ENCODE data around the gene LTC4S. TPM values are rescaled to one million over a fixed set of nuclear protein-coding genes. Genes with fewer than 3 reads are reported as not detected.
A peak's percentile ranks its signal among the peaks of the same experiment; 100 is the strongest.

LTC4S gene
- total RNA-seq, 2 experiments from 2014 or later, result 0.39 to 0.42 TPM

DNA sequence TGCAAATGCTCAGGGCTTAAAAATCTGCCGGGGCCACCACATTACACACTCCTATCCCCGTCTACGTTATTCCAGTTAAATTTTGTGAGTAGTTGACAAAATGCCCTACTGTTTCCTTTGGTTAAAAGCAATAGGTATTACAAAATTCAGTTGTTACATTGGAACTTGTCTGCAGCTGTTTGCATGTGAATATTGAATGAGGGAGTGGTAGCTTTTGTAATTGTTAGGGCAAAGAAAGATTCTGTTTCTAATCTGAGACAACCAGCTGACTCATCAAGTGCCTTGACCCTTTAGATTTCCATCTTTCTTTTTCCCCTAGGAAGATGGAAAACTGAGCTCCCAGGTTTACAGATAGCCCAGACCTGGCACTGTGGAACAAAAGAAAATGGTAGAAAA, 31.0 kb upstream of the LTC4S start:
- CTCF ChIA-PET, result interaction anchor here (0.6 to 2.6 kb wide), 26 partner anchors 8 to 528 kb away, joined by 3 to 14 read pairs (median 6); partner anchors contain the start of gene MAML1
- ATAC-seq, result no peak
- Mint-ChIP-seq H3K9me3 (ENCODE audit: low read depth) (no peaks in the 10 kb centered on the region), H3K27ac (no peak overlapping the region), H3K4me1 (peaks cover 76% of the 10 kb centered on the region), H3K36me3 (ENCODE audit: low read depth) (peaks cover 27% of the 10 kb centered on the region), H3K27me3 (no peaks in the 10 kb centered on the region), H3K4me3 (no peak overlapping the region)
- intact Hi-C loops (cut with DNase I, micrococcal nuclease), result loop anchor here (1.0 to 2.0 kb wide), 4 partner anchors 34 to 328 kb away; no protein-coding TSS in a partner anchor
- no peak for DNase-seq
- POLR2A ChIA-PET, result interaction anchor here (0.6 to 1.1 kb wide), 3 partner anchors 139 to 530 kb away, joined by 3 to 9 read pairs (median 5); partner anchors contain the start of gene HNRNPH1

DNA sequence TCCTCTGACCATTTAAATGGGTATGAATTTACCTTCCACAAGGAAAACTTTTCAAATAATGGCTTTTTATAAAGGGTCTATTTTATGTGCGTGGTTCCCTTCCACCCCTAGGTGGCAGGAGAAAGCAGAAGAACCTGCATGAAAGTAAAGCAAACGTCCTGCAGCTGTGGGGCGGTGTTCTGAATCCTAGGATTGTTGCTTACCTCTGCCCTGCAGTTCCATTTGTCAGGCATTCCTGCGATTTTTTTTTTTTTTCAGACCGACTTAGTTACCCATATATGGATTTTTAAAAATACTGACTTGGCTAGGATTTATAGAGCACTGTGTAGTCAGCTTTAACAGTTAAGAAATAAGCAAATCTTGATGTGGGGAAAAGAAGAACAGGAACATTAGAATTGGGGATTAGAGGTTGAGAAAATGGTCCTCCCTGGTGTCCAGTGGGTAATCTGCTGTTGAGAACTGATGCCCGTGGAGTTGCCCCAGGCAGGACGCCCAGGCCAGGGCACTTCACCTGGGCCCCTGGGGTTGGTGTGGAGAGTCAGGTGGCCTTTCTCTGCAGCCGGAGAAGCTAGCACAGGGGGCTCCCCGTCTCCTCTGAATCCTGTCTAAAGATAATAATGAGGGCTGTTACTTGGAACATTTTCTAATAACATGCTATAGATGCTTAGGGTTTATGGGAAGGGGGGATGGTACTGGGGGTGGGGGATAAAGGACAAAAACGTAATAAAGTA, 30.4 kb upstream of the LTC4S start:
- CTCF ChIA-PET, result interaction anchor here (0.6 to 2.6 kb wide), 31 partner anchors 8 to 527 kb away, joined by 3 to 14 read pairs (median 4); partner anchors contain the start of gene MAML1
- DNase-seq (peak; percentile 70), ATAC-seq (peak; percentile 30)
- Mint-ChIP-seq H3K27me3 (no peaks in the 10 kb centered on the region), H3K27ac (no peak overlapping the region), H3K4me3 (no peak overlapping the region), H3K4me1 (peaks cover 79% of the 10 kb centered on the region), H3K36me3 (ENCODE audit: low read depth) (peaks cover 31% of the 10 kb centered on the region), H3K9me3 (ENCODE audit: low read depth) (no peaks in the 10 kb centered on the region)
- POLR2A ChIA-PET, result interaction anchor here (0.6 to 0.7 kb wide), 2 partner anchors 150 to 530 kb away, joined by 5 to 9 read pairs; no protein-coding TSS in a partner anchor
- intact Hi-C loops (cut with DNase I, micrococcal nuclease), result loop anchor here (1.0 to 2.0 kb wide), 4 partner anchors 33 to 327 kb away; no protein-coding TSS in a partner anchor

DNA sequence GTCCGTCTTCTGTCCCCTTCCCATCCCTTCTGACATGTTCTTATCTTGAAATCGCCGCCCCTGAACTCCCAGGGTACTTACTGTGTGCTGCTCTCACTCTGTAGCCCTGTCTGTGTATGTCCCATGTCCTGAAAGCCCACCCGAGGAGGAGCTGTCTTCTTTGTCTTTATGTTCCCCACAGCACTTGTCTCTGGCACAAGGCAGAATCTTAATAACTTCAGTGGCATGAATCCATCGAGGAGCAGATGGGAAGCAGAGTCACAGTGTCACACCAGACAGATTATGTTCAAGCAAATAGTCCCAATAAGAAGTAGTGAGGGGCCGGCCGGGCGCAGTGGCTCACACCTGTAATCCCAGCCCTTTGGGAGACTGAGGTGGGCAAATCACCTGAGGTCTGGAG, 29.7 kb upstream of the LTC4S start:
- DNase-seq (no peak), ATAC-seq (no peak)
- CTCF ChIA-PET, result interaction anchor here (0.6 to 2.6 kb wide), 13 partner anchors 9 to 327 kb away, joined by 3 to 14 read pairs (median 4); partner anchors contain the start of gene MAML1
- Mint-ChIP-seq H3K4me1 (peaks cover 81% of the 10 kb centered on the region), H3K27ac (no peak overlapping the region), H3K27me3 (no peaks in the 10 kb centered on the region), H3K4me3 (no peak overlapping the region), H3K36me3 (ENCODE audit: low read depth) (peaks cover 31% of the 10 kb centered on the region), H3K9me3 (ENCODE audit: low read depth) (no peaks in the 10 kb centered on the region)
- intact Hi-C loops (cut with DNase I, micrococcal nuclease), result no loop called here
- POLR2A ChIA-PET, result no interaction called here

DNA sequence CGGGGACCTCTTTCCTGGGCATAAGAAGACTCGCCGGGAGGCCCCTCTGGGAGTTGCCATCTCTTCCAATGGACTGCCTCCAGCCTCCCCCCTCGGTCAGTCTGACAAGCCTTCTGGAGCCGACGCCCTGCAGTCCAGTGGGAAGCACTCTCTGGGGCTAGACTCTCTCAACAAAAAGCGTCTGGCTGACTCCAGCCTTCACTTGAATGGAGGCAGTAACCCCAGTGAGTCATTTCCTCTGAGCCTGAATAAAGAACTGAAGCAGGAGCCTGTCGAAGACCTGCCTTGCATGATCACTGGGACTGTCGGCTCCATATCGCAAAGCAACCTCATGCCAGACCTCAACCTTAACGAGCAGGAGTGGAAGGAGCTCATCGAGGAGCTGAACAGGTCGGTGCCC, 28.4 kb upstream of the LTC4S start:
- ATAC-seq (peak; percentile 23), DNase-seq (no peak)
- H3K27ac Mint-ChIP-seq, result peak overlapping the region; percentile 64
- H3K4me3 Mint-ChIP-seq, result no peak overlapping the region
- ChIA-PET CTCF (interaction anchor here (0.8 kb wide), 1 partner anchor 322 kb away, joined by 3 read pairs; no protein-coding TSS in a partner anchor), POLR2A (interaction anchor here (0.6 kb wide), 1 partner anchor 57 kb away, joined by 3 read pairs; no protein-coding TSS in a partner anchor)
- no peaks in the 10 kb centered on the region for H3K9me3 Mint-ChIP-seq (ENCODE audit: low read depth)
- no peaks in the 10 kb centered on the region for H3K27me3 Mint-ChIP-seq
- H3K4me1 Mint-ChIP-seq, result peaks cover 68% of the 10 kb centered on the region
- peaks cover 38% of the 10 kb centered on the region for H3K36me3 Mint-ChIP-seq (ENCODE audit: low read depth)
- intact Hi-C loops (cut with DNase I, micrococcal nuclease), result no loop called here

DNA sequence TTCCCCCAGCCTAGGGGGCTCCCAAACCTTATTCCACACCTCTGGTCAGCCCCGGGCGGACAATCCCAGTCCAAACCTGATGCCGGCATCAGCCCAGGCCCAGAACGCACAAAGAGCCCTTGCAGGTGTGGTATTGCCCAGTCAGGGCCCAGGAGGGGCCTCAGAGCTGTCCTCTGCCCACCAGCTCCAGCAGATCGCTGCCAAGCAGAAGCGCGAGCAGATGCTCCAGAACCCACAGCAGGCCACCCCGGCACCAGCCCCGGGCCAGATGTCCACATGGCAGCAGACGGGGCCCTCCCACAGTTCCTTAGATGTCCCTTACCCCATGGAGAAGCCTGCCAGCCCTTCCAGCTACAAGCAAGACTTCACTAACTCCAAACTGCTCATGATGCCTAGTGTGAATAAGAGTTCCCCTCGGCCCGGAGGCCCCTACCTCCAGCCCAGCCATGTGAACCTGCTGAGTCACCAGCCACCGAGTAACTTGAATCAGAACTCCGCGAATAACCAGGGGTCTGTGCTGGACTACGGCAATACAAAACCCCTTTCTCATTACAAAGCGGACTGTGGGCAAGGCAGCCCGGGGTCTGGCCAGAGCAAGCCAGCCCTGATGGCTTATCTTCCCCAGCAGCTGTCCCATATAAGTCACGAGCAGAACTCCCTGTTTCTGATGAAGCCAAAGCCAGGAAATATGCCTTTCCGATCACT, 27.6 kb upstream of the LTC4S start:
- H3K4me3 Mint-ChIP-seq, result no peak overlapping the region
- ATAC-seq (no peak), DNase-seq (no peak)
- intact Hi-C loops (cut with DNase I, micrococcal nuclease), result no loop called here
- peaks cover 62% of the 10 kb centered on the region for H3K4me1 Mint-ChIP-seq
- H3K27ac Mint-ChIP-seq, result no peak overlapping the region
- ChIA-PET CTCF (interaction anchor here (0.7 to 0.8 kb wide), 3 partner anchors 12 to 321 kb away, joined by 3 read pairs; no protein-coding TSS in a partner anchor), POLR2A (interaction anchor here (0.6 kb wide), 1 partner anchor 56 kb away, joined by 3 read pairs; no protein-coding TSS in a partner anchor)
- peaks cover 44% of the 10 kb centered on the region for H3K36me3 Mint-ChIP-seq (ENCODE audit: low read depth)
- no peaks in the 10 kb centered on the region for H3K27me3 Mint-ChIP-seq
- no peaks in the 10 kb centered on the region for H3K9me3 Mint-ChIP-seq (ENCODE audit: low read depth)

DNA sequence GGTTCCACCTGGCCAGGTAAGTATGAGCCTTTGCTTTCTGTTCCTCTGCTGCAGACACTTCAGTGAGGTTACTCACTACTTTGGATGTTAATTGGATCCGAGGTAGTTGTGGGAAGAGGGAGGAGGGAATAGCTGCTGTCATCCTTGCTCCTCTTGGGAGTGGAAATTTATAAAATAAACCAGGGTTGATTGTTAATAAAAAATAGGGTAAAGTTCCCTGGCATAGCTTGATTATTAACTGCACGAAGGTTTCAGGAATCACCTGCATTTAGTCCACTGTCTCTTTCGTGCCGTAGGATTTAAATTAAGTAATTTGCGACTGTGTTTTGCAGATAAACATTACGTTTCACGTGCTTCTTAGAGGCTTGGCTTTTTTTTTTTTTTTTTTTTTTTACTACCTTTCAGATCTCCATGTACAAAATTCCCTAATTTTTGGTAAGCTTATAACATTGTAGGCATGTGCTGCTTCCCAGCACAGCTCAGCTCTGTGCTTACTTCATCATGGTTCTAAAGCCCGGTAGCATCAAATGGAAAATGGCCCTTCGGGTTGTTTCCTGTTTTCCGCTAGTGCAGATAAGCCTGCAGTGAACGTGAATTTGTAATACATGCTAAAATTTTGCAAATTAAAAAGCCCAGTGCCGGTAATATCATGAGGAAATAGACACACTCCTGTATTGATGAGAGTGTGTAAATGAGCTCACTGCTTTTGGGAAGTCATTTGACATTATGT, 26.9 kb upstream of the LTC4S start:
- Mint-ChIP-seq H3K4me3 (no peak overlapping the region), H3K9me3 (ENCODE audit: low read depth) (no peaks in the 10 kb centered on the region), H3K27me3 (no peaks in the 10 kb centered on the region), H3K27ac (no peak overlapping the region), H3K36me3 (ENCODE audit: low read depth) (peaks cover 46% of the 10 kb centered on the region), H3K4me1 (peaks cover 57% of the 10 kb centered on the region)
- intact Hi-C loops (cut with DNase I, micrococcal nuclease), result no loop called here
- DNase-seq (no peak), ATAC-seq (no peak)
- POLR2A ChIA-PET, result interaction anchor here (1.3 kb wide), 1 partner anchor 34 kb away, joined by 3 read pairs; the partner anchor contains the start of gene MAML1
- CTCF ChIA-PET, result interaction anchor here (0.6 to 1.8 kb wide), 6 partner anchors 10 to 140 kb away, joined by 3 to 6 read pairs (median 4); no protein-coding TSS in a partner anchor

DNA sequence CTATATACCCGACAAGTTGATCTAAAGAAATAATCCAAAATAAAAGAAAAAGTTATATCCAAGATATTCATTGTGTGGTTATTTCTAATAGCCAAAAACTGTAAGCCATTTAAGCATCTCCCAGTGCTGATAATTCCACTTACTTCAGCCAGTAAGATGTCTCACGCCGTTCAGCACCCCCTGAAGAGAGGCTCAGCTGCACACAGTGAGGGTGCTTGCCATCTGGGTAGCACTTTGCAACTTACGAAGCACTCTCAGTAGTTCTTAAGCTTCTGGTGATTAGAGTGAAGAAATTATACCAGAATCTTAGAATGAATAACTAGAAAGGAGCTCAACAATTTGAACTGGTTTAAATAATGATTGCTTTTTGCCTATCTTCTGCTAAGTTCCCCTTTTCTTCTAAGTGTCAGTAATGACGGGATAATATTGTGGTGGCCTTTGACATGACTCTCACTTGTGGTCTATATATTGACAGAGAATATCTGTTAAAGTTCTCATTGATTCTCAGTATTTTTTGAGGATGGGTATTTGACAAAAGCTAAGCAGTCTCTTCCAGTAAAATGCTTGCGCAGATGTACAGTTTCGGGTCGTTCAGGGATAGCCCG, 26.2 kb upstream of the LTC4S start:
- intact Hi-C loops (cut with DNase I, micrococcal nuclease), result no loop called here
- peak overlapping the region; percentile 33 for H3K27ac Mint-ChIP-seq
- no peaks in the 10 kb centered on the region for H3K27me3 Mint-ChIP-seq
- ATAC-seq, result no peak
- H3K36me3 Mint-ChIP-seq (ENCODE audit: low read depth), result peaks cover 50% of the 10 kb centered on the region
- no peaks in the 10 kb centered on the region for H3K9me3 Mint-ChIP-seq (ENCODE audit: low read depth)
- DNase-seq, result no peak
- POLR2A ChIA-PET, result interaction anchor here (0.7 to 1.3 kb wide), 2 partner anchors 30 to 35 kb away, joined by 3 to 4 read pairs; partner anchors contain the start of gene MAML1
- H3K4me3 Mint-ChIP-seq, result no peak overlapping the region
- peaks cover 50% of the 10 kb centered on the region for H3K4me1 Mint-ChIP-seq
- CTCF ChIA-PET, result interaction anchor here (0.6 to 1.8 kb wide), 6 partner anchors 10 to 206 kb away, joined by 3 to 6 read pairs (median 4); no protein-coding TSS in a partner anchor

DNA sequence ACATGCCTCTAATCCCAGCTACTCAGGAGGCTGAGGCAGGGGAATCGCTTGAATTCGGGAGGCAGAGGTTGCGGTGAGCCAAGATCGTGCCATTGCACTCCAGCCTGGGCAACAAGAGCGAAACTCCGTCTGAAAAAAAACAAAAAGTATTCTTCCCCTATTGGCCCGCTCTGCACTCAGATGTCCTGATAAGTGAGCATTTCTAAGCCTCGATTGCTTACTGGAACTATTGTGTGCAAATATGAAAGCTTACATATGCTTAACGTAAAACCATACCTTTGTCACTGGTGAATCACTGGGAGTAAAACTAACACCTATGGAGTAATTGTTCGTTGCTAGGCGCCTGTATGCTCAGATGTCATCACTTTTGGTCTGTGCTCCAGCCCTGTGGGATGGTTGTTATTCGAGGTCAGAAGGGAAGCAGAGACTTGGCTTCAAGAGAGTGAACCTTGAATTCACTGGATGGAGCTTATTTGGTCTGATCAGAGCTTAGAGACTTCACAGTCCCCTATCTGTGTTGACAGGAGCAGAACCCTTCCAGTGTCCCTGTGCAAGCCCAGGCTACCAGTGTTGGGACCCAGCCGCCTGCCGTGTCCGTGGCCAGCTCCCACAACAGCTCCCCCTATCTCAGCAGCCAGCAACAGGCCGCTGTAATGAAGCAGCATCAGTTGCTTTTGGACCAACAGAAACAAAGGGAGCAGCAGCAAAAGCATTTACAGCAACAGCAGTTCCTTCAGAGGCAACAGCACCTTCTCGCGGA, 25.3 kb upstream of the LTC4S start:
- peak overlapping the region; percentile 33 for H3K27ac Mint-ChIP-seq
- intact Hi-C loops (cut with DNase I, micrococcal nuclease), result no loop called here
- H3K27me3 Mint-ChIP-seq, result no peaks in the 10 kb centered on the region
- ATAC-seq (peak; percentile 89), DNase-seq (peak; percentile 62)
- H3K36me3 Mint-ChIP-seq (ENCODE audit: low read depth), result peaks cover 59% of the 10 kb centered on the region
- ChIA-PET POLR2A (interaction anchor here (0.6 to 1.0 kb wide), 6 partner anchors 13 to 218 kb away, joined by 3 to 5 read pairs (median 4); partner anchors contain the start of gene RUFY1), CTCF (interaction anchor here (0.6 to 1.8 kb wide), 5 partner anchors 24 to 205 kb away, joined by 3 to 5 read pairs (median 5); no protein-coding TSS in a partner anchor)
- H3K4me1 Mint-ChIP-seq, result peaks cover 41% of the 10 kb centered on the region
- H3K9me3 Mint-ChIP-seq (ENCODE audit: low read depth), result no peaks in the 10 kb centered on the region
- H3K4me3 Mint-ChIP-seq, result no peak overlapping the region

DNA sequence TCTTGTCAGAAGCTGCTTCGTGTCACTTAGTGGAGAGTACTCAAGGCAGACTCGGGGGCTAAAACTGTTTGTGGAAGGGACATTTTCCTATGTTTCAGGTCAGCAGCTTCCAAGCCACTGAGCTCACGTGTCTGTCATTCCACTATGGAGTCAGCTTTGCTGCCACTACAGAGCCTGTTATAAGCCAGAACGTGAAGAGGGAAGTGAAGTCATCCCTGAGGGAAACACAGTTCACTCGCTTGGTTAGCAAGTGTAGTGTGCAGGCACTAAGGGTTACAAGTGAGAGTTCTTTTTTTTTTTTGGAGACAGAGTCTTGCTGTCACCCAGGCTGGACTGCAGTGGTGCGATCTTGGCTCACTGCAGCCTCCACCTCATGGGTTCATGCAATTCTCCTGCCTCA, 24.5 kb upstream of the LTC4S start:
- Mint-ChIP-seq H3K27me3 (no peaks in the 10 kb centered on the region), H3K4me1 (peaks cover 36% of the 10 kb centered on the region), H3K27ac (no peak overlapping the region), H3K9me3 (ENCODE audit: low read depth) (no peaks in the 10 kb centered on the region), H3K36me3 (ENCODE audit: low read depth) (peaks cover 62% of the 10 kb centered on the region), H3K4me3 (no peak overlapping the region)
- POLR2A ChIA-PET, result interaction anchor here (0.9 to 1.0 kb wide), 3 partner anchors 12 to 219 kb away, joined by 4 to 5 read pairs (median 5); partner anchors contain the start of gene RUFY1
- DNase-seq (no peak), ATAC-seq (no peak)
- intact Hi-C loops (cut with DNase I, micrococcal nuclease), result no loop called here
- CTCF ChIA-PET, result interaction anchor here (0.5 to 1.7 kb wide), 4 partner anchors 28 to 546 kb away, joined by 3 to 5 read pairs (median 3); no protein-coding TSS in a partner anchor

All from activated CD4-positive, alpha-beta T cell treated with anti-CD3 and anti-CD28 coated beads for 36 hours (primary cell).